ENCODE data around the gene TP73.

TP73 gene

DNA sequence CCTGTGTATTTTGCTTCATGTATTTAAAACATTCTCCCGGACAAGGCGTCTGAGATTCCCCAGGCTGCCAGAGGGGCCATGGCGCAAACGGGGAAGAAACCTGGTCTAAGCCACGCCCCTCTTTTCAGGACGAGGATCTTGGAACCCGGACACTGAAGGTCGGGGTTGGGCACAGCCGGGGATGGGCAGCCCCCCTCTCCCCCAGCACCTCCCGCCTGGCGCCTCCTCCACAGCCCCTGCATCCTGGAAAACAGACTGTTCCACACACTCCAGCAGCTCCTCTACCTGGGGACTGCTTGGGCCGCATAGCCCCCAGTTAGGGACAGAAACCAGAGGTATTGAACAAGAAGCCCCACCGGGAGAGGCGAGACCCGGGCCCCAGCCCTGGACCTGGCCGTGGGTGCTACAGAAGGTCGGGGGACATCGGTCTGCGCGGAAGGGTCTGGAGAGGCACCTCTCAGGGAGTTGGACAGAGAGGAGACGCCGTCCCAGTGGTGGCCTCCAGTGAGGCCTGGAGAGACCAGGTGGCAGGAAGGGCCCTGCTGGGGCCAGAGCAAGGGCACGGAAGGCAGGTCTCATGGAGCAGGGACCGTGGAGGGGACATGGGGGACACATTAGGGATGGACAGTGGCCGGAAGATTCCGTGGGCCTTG is 5.4 kb downstream of the TP73 start:
- TF ChIP-seq, protein P1, sequence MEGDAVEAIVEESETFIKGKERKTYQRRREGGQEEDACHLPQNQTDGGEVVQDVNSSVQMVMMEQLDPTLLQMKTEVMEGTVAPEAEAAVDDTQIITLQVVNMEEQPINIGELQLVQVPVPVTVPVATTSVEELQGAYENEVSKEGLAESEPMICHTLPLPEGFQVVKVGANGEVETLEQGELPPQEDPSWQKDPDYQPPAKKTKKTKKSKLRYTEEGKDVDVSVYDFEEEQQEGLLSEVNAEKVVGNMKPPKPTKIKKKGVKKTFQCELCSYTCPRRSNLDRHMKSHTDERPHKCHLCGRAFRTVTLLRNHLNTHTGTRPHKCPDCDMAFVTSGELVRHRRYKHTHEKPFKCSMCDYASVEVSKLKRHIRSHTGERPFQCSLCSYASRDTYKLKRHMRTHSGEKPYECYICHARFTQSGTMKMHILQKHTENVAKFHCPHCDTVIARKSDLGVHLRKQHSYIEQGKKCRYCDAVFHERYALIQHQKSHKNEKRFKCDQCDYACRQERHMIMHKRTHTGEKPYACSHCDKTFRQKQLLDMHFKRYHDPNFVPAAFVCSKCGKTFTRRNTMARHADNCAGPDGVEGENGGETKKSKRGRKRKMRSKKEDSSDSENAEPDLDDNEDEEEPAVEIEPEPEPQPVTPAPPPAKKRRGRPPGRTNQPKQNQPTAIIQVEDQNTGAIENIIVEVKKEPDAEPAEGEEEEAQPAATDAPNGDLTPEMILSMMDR (IDR thresholded peaks at IDR 0.05; ENCODE audit: low read depth, low read length): no peak
- H3K4me3 ChIP-seq (ENCODE audit: low read depth, low read length): no peak overlapping the region

DNA sequence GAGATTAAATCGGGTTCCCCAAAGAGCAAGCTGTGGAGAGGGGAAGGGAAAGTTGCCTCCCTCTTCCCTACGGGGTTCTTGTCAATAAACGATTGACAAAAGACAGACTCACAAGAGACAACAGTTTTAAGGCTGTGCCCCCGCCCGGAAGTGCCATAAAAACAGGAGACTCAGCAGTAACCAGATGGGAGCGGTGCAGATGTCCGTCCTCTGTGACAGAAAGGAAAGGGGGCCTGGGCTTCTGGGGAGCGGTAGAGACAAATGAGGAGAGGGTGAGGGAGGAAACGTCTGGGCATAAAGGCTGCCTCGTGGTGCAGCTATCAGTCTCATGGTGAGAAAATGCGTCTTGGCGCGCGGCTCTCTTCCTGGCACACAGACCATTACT is 5.9 kb downstream of the TP73 start:
- TF ChIP-seq, protein P1 (IDR thresholded peaks at IDR 0.05; ENCODE audit: low read depth, low read length): no peak
- no peak overlapping the region for H3K4me3 ChIP-seq (ENCODE audit: low read depth, low read length)

DNA sequence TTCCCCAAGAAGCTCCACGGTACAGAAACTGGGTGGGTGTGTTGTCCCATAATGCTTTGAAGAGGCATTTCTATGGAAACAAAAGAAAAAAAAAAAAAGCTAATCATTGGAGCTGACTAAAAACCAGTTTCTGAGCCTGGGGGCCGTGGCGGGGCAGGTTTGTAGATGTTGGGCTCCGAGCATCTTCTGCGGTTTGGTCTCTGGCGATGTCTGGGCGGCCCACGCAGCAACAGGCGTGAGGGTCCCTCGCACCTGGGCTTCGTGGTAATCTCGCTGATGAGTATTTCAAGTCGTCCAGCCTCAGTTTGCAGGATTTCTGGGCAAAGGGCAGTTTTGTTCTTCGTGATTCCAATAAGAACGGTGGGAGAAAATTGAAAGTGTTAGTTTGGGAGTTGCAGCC is 6.8 kb downstream of the TP73 start:
- no peak overlapping the region for H3K4me3 ChIP-seq (ENCODE audit: low read depth, low read length)
- TF ChIP-seq, protein P1 (IDR thresholded peaks at IDR 0.05; ENCODE audit: low read depth, low read length): no peak

DNA sequence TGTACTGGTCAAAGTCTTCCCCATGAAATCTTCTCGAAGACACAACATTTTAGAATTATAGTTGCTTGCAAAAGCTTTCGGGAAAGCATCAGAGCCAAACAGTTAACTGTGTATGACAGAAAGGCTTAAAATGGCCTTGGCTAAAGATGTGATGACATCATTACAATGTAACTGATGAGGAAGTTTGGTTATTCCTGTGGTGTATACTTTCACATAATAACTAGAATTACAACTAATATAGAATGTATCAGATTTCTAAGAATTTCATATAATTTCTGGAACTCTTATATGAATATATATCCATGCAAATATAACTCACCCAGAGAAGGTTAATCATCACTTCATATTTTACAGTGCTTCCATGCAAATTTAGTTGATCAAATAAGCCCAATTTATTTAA is 8.4 kb downstream of the TP73 start:
- TF ChIP-seq, protein P1 (IDR thresholded peaks at IDR 0.05; ENCODE audit: low read depth, low read length): no peak
- no peak overlapping the region for H3K4me3 ChIP-seq (ENCODE audit: low read depth, low read length)

DNA sequence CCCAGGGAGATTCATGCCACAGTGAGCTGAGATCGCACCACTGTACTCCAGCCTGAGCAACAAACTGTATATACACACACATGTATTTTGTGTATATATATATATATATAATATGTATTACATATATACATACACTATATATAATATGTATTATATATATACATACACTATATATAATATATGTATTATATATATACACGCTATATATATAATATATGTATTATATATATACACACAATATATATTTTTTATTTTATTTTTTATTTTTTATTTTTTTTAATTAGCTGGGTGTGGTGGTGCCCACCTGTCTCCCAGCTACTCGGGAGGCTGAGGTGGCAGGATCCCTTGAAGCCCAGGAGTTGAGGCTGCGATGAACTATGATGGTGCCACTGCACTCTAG is 9.3 kb downstream of the TP73 start:
- H3K4me3 ChIP-seq (ENCODE audit: low read depth, low read length): no peak overlapping the region
- TF ChIP-seq, protein P1 (IDR thresholded peaks at IDR 0.05; ENCODE audit: low read depth, low read length): no peak

DNA sequence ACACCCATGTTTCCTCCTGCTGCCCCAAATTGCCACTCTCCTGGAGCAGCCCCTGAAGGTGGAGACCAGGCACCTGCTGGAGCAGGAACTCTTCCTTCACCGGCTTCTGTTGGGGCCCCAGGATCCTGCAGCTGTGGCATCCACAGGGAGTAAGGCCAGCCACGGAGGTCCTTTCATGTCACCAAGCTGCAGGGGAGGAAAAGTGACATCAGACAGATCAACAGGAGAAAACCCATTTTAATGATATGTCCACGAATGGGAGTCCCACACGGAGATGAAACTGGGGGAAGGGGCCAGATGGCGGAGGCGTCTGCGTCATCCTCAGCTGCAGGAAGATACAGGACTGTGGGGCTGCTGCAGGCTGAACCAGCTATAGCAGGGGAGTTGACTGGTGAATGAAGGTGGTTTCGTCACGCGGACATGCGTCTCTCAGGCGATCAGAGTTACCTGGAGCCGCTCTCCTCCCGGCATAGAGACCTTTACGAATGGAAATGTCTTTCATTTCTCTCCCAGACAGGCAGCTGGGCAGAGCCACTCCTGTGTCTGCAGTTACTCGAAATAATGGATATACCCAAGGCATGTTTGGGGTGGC is 9.9 kb downstream of the TP73 start:
- no peak overlapping the region for H3K4me3 ChIP-seq (ENCODE audit: low read depth, low read length)
- TF ChIP-seq, protein P1 (IDR thresholded peaks at IDR 0.05; ENCODE audit: low read depth, low read length): no peak

DNA sequence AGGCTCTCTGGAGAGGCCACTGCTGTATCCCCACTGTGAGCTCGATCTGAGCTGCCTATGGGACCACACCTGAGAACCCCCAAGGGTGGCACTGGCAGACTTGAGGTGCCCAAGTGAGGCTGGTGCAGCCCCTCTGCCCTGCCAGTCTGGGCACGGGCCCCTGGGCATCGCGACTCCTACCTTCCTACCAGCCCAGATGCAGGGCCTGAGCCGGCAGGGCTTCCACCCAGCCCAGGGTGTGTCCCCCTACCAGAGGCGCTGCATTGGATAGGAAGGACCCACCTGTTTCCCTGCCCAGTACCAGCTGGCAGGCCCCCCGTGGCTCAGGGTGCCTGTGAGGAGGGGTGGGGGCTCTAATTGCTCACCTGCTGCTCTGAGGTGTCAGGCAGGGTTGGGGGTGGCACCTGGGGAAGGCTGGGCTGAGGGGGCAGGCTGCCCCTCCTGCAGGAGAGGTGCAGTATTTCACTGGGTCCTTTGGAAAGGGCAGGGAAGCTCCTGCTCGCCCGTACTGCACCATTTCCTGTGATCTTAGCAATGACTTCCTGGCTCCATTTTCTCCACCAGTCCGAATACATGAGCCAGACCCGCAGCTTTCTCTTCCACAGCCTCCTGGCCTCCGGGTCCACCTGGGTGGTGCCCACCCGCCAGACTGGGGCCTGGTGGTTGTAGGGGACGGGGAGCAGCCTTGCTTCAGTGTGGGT is 11.8 kb downstream of the TP73 start:
- TF ChIP-seq, protein P1 (IDR thresholded peaks at IDR 0.05; ENCODE audit: low read depth, low read length): no peak
- H3K4me3 ChIP-seq (ENCODE audit: low read depth, low read length): no peak overlapping the region

Data from WI38 (cell line).